NT2/D1 (cell line): Measurements from ENCODE around the gene DEPDC1B.
"Not testable (repeated sequence)": the region's sequence is repeated elsewhere in the genome, so short reads cannot be mapped to it uniquely, and the experiment has no call there.

ENCODE experiments used
- DNase-seq: peaks from one replicate; pipeline ENCODE4 v3.0.0-alpha.2; 2011; ENCODE audit warnings: low read depth, low spot score
- H3K27me3 ChIP-seq: 2 replicates; pipeline ENCODE4 v1.6.0; 2011; ENCODE audit warnings: mild to moderate bottlenecking; ENCODE audit not compliant: insufficient read length, insufficient read depth
- H3K36me3 ChIP-seq: 2 replicates; pipeline ENCODE4 v1.6.1; 2011; ENCODE audit warnings: mild to moderate bottlenecking, low read length, mixed read lengths; ENCODE audit not compliant: insufficient read depth, insufficient read length
- H3K4me1 ChIP-seq: 2 replicates; pipeline ENCODE4 v1.5.1; 2011; ENCODE audit not compliant: insufficient read depth, insufficient read length
- H3K4me3 ChIP-seq: 2 replicates; pipeline ENCODE4 v1.5.1; 2011; ENCODE audit warnings: low read depth; ENCODE audit not compliant: insufficient read length
- H3K9ac ChIP-seq: 2 replicates; pipeline ENCODE4 v1.6.0; 2011; ENCODE audit warnings: low read depth; ENCODE audit not compliant: insufficient read length
- H3K9me3 ChIP-seq: 2 replicates; pipeline ENCODE4 v1.5.1; 2011; ENCODE audit warnings: mild to moderate bottlenecking, low read length; ENCODE audit not compliant: insufficient read depth
- SUZ12 ChIP-seq: IDR thresholded peaks from 2 replicates; pipeline ENCODE4 v1.6.1; 2011; ENCODE audit not compliant: insufficient read length, insufficient read depth; ENCODE audit errors: extremely low read depth
- YY1 ChIP-seq: IDR thresholded peaks from 2 replicates; pipeline ENCODE4 v1.6.1; 2011; ENCODE audit not compliant: insufficient read length, insufficient read depth
- ZNF274 ChIP-seq: IDR thresholded peaks from 2 replicates; pipeline ENCODE4 v1.6.1; 2011; ENCODE audit warnings: mild to moderate bottlenecking, low read depth, low read length

The DEPDC1B gene

GRCh38 chr5:60577116-60577515 lies 122.8 kb downstream of the DEPDC1B start:
- DNase-seq, result no peak
- H3K4me1 ChIP-seq, result no peaks in the 10 kb centered on the region
- H3K9ac ChIP-seq, result no peak overlapping the region
- no peaks in the 10 kb centered on the region for H3K36me3 ChIP-seq
- TF ChIP-seq SUZ12, result no peak
- TF ChIP-seq YY1, result no peak
- TF ChIP-seq ZNF274, result no peak
- no peaks in the 10 kb centered on the region for H3K27me3 ChIP-seq
- no peaks in the 10 kb centered on the region; the same call in 1 of the 2 replicates for H3K9me3 ChIP-seq
- H3K4me3 ChIP-seq, result no peak overlapping the region

DNA sequence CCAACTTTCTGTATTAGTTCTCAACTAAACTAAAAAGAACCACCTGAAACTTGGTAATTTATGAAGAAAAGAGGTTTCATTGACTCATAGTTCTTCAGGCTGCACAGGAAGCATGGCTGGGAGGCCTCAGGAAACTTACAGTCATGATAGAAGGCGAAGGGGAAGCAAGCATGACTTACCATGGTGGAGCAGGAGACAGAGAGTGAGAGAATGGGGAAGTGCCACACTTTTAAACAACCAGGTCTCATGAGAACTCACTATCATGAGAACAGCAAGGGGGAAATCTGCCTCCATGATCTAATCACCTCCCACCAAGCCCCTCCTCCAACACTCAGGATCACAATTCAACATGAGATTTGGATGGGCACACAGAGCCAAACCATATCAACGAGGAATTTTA lies 123.5 kb downstream of the DEPDC1B start:
- H3K4me3 ChIP-seq, result no peak overlapping the region
- no peaks in the 10 kb centered on the region; the same call in 1 of the 2 replicates for H3K9me3 ChIP-seq
- no peak for TF ChIP-seq YY1
- no peak for TF ChIP-seq SUZ12
- TF ChIP-seq ZNF274, result no peak
- no peaks in the 10 kb centered on the region for H3K36me3 ChIP-seq
- H3K9ac ChIP-seq, result no peak overlapping the region
- no peaks in the 10 kb centered on the region for H3K27me3 ChIP-seq
- no peaks in the 10 kb centered on the region for H3K4me1 ChIP-seq
- no peak for DNase-seq

DNA sequence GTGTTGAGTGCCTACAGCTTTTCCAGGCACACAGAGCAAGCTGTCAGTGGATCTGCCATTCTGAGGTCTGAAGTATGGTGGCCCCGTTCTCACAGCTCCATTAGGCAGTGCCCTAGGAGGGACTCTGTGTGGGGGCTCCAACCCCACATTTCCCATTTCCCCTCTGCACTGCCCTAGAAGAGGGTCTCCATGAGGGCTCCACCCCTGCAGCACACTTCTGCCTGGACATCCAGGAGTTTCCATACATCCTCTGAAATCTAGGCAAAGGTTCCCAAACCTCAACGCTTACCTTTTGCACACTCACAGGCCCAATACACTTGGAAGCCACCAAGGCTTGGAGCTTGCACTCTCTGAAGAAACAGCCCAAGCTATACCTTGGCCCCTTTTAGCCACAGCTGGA lies 131.3 kb downstream of the DEPDC1B start:
- Histone ChIP-seq H3K27me3 (no peaks in the 10 kb centered on the region), H3K9me3 (peaks cover 12% of the 10 kb centered on the region; the same call in 1 of the 2 replicates), H3K36me3 (no peaks in the 10 kb centered on the region), H3K4me1 (no peaks in the 10 kb centered on the region), H3K9ac (no peak overlapping the region), H3K4me3 (no peak overlapping the region)
- DNase-seq, result no peak
- TF ChIP-seq SUZ12 (no peak), ZNF274 (no peak), YY1 (no peak)

- Histone ChIP-seq H3K27me3 (no peaks in the 10 kb centered on the region), H3K9me3 (peaks cover 8% of the 10 kb centered on the region; the same call in 1 of the 2 replicates), H3K9ac (no peak overlapping the region), H3K4me3 (no peak overlapping the region), H3K4me1 (no peaks in the 10 kb centered on the region), H3K36me3 (no peaks in the 10 kb centered on the region)
- TF ChIP-seq ZNF274 (no peak), YY1 (no peak), SUZ12 (no peak)
- DNase-seq, result no peak
Observed at GRCh38 chr5:60563696-60564324, 136.2 kb downstream of the DEPDC1B start.

DNA sequence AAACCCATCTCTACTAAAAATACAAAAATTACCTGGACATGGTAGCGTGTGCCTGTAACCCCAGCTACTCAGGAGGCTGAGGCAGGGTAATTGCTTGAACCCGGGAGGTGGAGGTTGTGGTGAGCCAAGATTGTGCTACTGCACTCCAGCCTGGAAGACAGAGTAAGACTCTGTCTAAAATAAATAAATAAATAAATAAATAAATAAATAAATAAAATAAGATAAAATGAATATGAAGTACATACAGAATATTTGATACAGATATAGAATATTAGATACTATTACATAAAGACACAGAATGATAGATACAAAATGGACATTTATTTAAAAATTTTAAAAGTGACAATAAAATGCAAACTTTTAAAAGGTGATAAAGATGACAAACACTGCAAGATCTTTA lies 146.7 kb downstream of the DEPDC1B start:
- not testable (repeated sequence) for H3K36me3 ChIP-seq

GRCh38 chr5:60551829-60552228 lies 148.1 kb downstream of the DEPDC1B start:
- Histone ChIP-seq H3K4me3 (no peak overlapping the region), H3K9ac (no peak overlapping the region), H3K9me3 (peaks cover 11% of the 10 kb centered on the region), H3K27me3 (no peaks in the 10 kb centered on the region), H3K36me3 (no peaks in the 10 kb centered on the region), H3K4me1 (no peaks in the 10 kb centered on the region)
- no peak for DNase-seq
- TF ChIP-seq YY1, result no peak
- TF ChIP-seq SUZ12, result no peak

More for the DNA sequence above, 146.7 kb downstream of the DEPDC1B start:
- H3K9ac ChIP-seq, DNase-seq, H3K4me1 ChIP-seq, H3K4me3 ChIP-seq, H3K27me3 ChIP-seq: not testable (repeated sequence)
- peaks cover 11% of the 10 kb centered on the region for H3K9me3 ChIP-seq

DNA sequence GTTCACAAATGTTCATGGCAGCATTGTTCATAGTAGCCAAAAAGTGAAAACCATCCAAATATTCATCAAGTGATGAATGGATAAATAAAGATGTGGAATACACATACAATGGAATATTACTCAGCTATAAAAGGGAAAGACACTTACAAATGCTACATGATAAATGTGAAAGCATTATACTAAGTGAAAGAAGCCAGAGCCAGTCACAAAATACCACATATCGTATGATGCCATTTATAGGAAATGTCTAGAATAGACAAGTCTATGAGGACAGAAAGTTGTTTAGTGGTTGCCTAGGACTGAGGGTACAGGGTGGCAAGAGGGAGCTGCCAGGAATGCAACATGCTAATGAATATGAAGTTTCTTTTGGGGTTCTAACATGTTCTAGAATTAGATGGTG lies 148.7 kb downstream of the DEPDC1B start:
- TF ChIP-seq SUZ12, result no peak
- no peak for TF ChIP-seq YY1
- no peak for TF ChIP-seq ZNF274
- DNase-seq, result no peak
- Histone ChIP-seq H3K27me3 (no peaks in the 10 kb centered on the region), H3K9ac (no peak overlapping the region), H3K4me3 (no peak overlapping the region), H3K36me3 (no peaks in the 10 kb centered on the region), H3K9me3 (peaks cover 11% of the 10 kb centered on the region), H3K4me1 (no peaks in the 10 kb centered on the region)

- Histone ChIP-seq H3K27me3 (no peaks in the 10 kb centered on the region), H3K4me1 (no peaks in the 10 kb centered on the region), H3K4me3 (no peak overlapping the region), H3K9ac (no peak overlapping the region), H3K36me3 (no peaks in the 10 kb centered on the region), H3K9me3 (peaks cover 6% of the 10 kb centered on the region)
- TF ChIP-seq YY1, result no peak
- TF ChIP-seq SUZ12, result no peak
- no peak for TF ChIP-seq ZNF274
- DNase-seq, result no peak
Observed at GRCh38 chr5:60550311-60550710, 149.7 kb downstream of the DEPDC1B start.
